ENCODE results near the gene KLHL20. TPM values are rescaled to one million over a fixed set of nuclear protein-coding genes. Genes with fewer than 3 reads are reported as not detected.
"Not testable (repeated sequence)": the region's sequence is repeated elsewhere in the genome, so short reads cannot be mapped to it uniquely, and the experiment has no call there.

Gene KLHL20
- total RNA-seq, 2 donors from 2014 or later = 14.3 to 15.8 TPM

DNA sequence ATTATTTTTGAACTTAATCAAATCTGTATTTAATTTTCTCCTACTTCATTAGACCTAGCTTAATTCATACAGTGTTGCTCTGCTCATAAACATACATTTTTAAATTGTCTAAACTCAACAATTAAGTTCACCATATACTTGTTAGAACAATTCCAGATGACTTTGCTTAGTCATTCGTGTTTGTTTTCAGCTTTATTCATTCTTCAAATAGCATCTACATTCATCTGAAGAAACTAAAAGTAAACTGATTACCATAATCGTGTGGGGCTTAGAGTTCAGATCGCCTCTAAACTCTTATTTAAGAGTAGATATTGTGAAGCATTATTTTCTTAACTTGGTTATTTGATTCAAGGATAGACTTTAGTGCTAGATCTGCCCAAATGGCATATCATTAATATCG, 34.4 kb downstream of the KLHL20 start:
- no peak for ATAC-seq
- Histone ChIP-seq H3K4me1 (no peaks in the 10 kb centered on the region), H3K27ac (no peak overlapping the region), H3K9me3 (no peaks in the 10 kb centered on the region), H3K4me3 (no peak overlapping the region), H3K27me3 (no peaks in the 10 kb centered on the region), H3K36me3 (replicated peaks in 1 of 2; ENCODE audit: insufficient read depth in 1 of 2, low read depth in 2 of 2) (no peaks in the 10 kb centered on the region)
- no peak for TF ChIP-seq POLR2A (IDR thresholded peaks at IDR 0.05)
- TF ChIP-seq, protein P1, sequence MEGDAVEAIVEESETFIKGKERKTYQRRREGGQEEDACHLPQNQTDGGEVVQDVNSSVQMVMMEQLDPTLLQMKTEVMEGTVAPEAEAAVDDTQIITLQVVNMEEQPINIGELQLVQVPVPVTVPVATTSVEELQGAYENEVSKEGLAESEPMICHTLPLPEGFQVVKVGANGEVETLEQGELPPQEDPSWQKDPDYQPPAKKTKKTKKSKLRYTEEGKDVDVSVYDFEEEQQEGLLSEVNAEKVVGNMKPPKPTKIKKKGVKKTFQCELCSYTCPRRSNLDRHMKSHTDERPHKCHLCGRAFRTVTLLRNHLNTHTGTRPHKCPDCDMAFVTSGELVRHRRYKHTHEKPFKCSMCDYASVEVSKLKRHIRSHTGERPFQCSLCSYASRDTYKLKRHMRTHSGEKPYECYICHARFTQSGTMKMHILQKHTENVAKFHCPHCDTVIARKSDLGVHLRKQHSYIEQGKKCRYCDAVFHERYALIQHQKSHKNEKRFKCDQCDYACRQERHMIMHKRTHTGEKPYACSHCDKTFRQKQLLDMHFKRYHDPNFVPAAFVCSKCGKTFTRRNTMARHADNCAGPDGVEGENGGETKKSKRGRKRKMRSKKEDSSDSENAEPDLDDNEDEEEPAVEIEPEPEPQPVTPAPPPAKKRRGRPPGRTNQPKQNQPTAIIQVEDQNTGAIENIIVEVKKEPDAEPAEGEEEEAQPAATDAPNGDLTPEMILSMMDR (IDR thresholded peaks at IDR 0.05) = no peak
- intact Hi-C loops (cut with DNase I) = no loop called here
- 87 to 95% methylated on average over 4 of the region's 4 CpGs for whole genome bisulfite sequencing, 2 donors
- no peak for DNase-seq

DNA sequence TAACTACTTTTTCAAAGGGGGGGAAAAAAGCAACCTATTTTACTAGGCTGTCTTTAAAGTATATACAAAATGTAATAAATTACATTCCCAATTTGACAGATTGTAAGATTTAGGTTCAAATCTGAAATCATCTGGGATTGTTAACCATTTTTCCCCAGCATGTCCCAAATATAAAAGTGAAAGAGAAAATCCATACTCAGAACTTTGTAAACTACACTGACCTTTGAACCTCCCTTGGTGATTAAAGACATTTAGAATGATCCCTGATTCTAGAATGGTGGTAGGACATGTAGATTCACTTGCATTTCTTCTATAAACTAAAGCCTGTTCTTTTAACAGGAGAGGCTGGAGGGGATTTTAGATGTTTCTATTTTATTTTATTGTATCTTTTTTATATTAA, 39.0 kb downstream of the KLHL20 start:
- peaks cover 9 to 21% of the 10 kb centered on the region in 2 donors for H3K36me3 ChIP-seq (replicated peaks in 1 of 2; ENCODE audit: insufficient read depth in 1 of 2, low read depth in 2 of 2)
- DNase-seq (no peak), ATAC-seq (no peak)

DNA sequence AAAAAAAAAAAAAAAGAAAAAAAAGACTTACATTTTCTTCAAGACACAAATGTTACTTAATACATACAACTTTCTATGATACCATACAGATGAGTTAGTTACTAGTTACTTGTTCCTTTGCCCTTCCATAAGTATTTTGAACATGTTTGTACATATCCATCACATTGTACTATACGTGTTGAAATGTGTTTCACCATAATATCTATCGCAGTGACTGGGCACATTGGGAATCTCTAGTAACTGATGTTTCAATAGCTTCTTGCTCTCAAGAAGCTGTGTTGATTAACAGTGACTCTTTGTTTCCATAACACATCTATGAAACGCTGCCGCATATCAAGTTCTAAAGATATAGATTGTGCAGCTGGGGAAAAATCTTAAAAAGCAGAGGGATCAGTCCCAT, 42.9 kb downstream of the KLHL20 start:
- Histone ChIP-seq H3K9me3 (no peaks in the 10 kb centered on the region), H3K4me3 (no peak overlapping the region), H3K4me1 (no peaks in the 10 kb centered on the region), H3K27ac (no peak overlapping the region), H3K36me3 (replicated peaks in 1 of 2; ENCODE audit: insufficient read depth in 1 of 2, low read depth in 2 of 2) (peaks cover 14 to 21% of the 10 kb centered on the region in 2 donors), H3K27me3 (no peaks in the 10 kb centered on the region)
- intact Hi-C loops (cut with DNase I) = no loop called here
- 98 to 99% methylated on average over 4 of the region's 4 CpGs for WGBS, 2 donors
- no peak for ATAC-seq
- DNase-seq = no peak
- TF ChIP-seq, protein P1 (IDR thresholded peaks at IDR 0.05) = no peak
- no peak for TF ChIP-seq POLR2A (IDR thresholded peaks at IDR 0.05)

More for the DNA sequence above, 39.0 kb downstream of the KLHL20 start:
- TF ChIP-seq, protein P1 (IDR thresholded peaks at IDR 0.05) = no peak
- no peak for TF ChIP-seq POLR2A (IDR thresholded peaks at IDR 0.05)
- Histone ChIP-seq H3K27ac (no peak overlapping the region), H3K9me3 (no peaks in the 10 kb centered on the region), H3K27me3 (no peaks in the 10 kb centered on the region), H3K4me1 (no peaks in the 10 kb centered on the region), H3K4me3 (no peak overlapping the region)
- intact Hi-C loops (cut with DNase I) = no loop called here

DNA sequence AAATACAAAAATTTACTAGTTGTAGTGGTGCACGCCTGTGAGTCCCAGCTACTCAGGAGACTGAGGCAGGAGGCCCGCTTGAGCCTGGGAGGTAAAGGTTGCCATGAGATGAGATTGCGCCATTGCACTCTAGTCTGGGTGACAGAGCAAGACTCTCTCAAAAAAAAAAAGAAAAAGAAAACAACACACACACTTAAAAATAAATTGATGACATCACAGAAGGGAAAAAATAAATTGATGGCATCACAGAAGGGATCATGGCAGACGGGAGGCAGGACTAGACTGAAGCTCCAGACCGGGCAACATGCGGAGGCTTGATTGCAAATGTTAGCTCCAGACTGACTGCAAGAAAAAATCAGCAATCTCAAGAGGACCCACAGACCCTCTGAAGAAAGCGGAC, 43.3 kb downstream of the KLHL20 start:
- TF ChIP-seq, protein P1 (IDR thresholded peaks at IDR 0.05) = no peak
- TF ChIP-seq POLR2A (IDR thresholded peaks at IDR 0.05) = no peak
- Histone ChIP-seq H3K27me3 (no peaks in the 10 kb centered on the region), H3K36me3 (replicated peaks in 1 of 2; ENCODE audit: insufficient read depth in 1 of 2, low read depth in 2 of 2) (peaks cover 14 to 21% of the 10 kb centered on the region in 2 donors), H3K4me1 (no peaks in the 10 kb centered on the region), H3K4me3 (no peak overlapping the region), H3K9me3 (no peaks in the 10 kb centered on the region), H3K27ac (no peak overlapping the region)
- ATAC-seq (no peak), DNase-seq (no peak)
- WGBS, 2 donors = 95% methylated on average over 7 of the region's 7 CpGs
- intact Hi-C loops (cut with DNase I) = no loop called here

DNA sequence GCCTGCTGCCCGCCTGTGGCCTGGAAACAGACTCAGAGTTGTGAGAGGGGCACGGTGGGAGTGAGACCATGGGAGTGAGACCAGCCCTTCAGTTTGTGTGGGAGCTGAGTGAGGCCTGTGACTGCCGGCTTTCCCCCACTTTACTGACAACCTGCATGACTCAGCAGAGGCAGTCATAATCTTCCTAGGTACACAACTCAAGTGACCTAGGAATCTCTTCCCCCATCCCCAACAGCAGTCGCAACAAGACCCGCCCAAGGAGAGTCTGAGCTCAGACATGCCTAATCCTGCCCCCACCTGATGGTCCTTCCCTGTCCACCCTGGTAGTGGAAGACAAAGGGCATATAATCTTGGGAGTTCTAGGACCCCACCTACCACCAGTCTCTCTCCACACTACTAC, 44.2 kb downstream of the KLHL20 start:
- H3K4me1 ChIP-seq = no peaks in the 10 kb centered on the region
- TF ChIP-seq POLR2A (IDR thresholded peaks at IDR 0.05) = no peak
- TF ChIP-seq, protein P1 (IDR thresholded peaks at IDR 0.05) = no peak
- intact Hi-C loops (cut with DNase I) = no loop called here
- H3K9me3 ChIP-seq = no peaks in the 10 kb centered on the region
- H3K27ac ChIP-seq = no peak overlapping the region
- no peaks in the 10 kb centered on the region for H3K27me3 ChIP-seq
- no peak for DNase-seq
- no peak overlapping the region for H3K4me3 ChIP-seq
- 85 to 98% methylated on average over 4 to 5 of the region's 5 CpGs for WGBS, 2 donors
- ATAC-seq = no peak
- peaks cover 14 to 21% of the 10 kb centered on the region in 2 donors for H3K36me3 ChIP-seq (replicated peaks in 1 of 2; ENCODE audit: insufficient read depth in 1 of 2, low read depth in 2 of 2)

DNA sequence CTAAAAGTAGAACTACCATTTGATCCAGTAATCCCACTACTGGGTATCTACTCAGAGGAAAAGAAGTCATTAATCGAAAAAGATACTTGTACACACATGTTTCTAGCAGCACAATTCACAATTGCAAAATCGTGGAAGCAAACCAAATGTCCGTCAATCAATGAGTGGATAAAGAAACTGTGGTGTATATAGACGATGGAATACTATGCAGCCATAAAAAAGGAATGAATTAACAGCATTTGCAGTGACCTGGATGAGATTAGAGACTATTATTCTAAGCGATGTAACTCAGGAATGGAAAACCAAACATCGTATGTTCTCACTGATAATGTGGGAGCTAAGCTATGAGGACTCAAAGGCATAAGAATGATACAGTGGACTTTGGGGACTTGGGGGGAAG, 49.5 kb downstream of the KLHL20 start:
- 92 to 95% methylated on average over 6 of the region's 6 CpGs for WGBS, 2 donors

More for the DNA sequence above, 49.5 kb downstream of the KLHL20 start:
- H3K27me3 ChIP-seq; H3K36me3 ChIP-seq (replicated peaks in 1 of 2; ENCODE audit: insufficient read depth in 1 of 2, low read depth in 2 of 2); H3K27ac ChIP-seq; H3K9me3 ChIP-seq; H3K4me3 ChIP-seq; DNase-seq; H3K4me1 ChIP-seq; intact Hi-C loops (cut with DNase I); ATAC-seq: not testable (repeated sequence)

Measured in body of pancreas (tissue), 4 donors.